GM21737 (cell line): Measurements from ENCODE around the gene IFRD1.
A peak's percentile ranks its signal among the peaks of the same experiment; 100 is the strongest.

Source experiments
- ATAC-seq: cut with Tn5 transposase; IDR thresholded peaks from one replicate; pipeline ENCODE4 v1.9.1; 2021; ENCODE audit warnings: mild to moderate bottlenecking, moderate library complexity; ENCODE audit not compliant: unreplicated experiment

Gene IFRD1

GRCh38 chr7:112449902-112450806 is at the start of gene IFRD1:
Gene IFRD1 (plus strand): TSS chr7:112450460. CDS start chr7:112450689, 229 bp downstream.
- peak; percentile 75 for ATAC-seq

GRCh38 chr7:112404321-112404720 is 45.9 kb upstream of the IFRD1 start:
- no peak for ATAC-seq

- ATAC-seq: no peak
Measured at GRCh38 chr7:112405286-112405685, 45.0 kb upstream of the IFRD1 start.

- no peak for ATAC-seq
Measured at GRCh38 chr7:112407261-112407660, 43.0 kb upstream of the IFRD1 start.

GRCh38 chr7:112410092-112410491 is 40.2 kb upstream of the IFRD1 start:
- ATAC-seq: no peak

GRCh38 chr7:112411186-112411795 is 39.0 kb upstream of the IFRD1 start:
- ATAC-seq: no peak

- ATAC-seq: no peak
Measured at GRCh38 chr7:112414855-112415490, 35.3 kb upstream of the IFRD1 start.

GRCh38 chr7:112416127-112416526 is 34.1 kb upstream of the IFRD1 start:
- ATAC-seq: no peak

- ATAC-seq: no peak
Measured at GRCh38 chr7:112419543-112420130, 30.6 kb upstream of the IFRD1 start.

- ATAC-seq: no peak
Measured at GRCh38 chr7:112420236-112420861, 29.9 kb upstream of the IFRD1 start.

GRCh38 chr7:112421666-112422486 is 28.4 kb upstream of the IFRD1 start:
- ATAC-seq: no peak

GRCh38 chr7:112422842-112423496 is 27.3 kb upstream of the IFRD1 start:
- ATAC-seq: no peak

- ATAC-seq: no peak
Measured at GRCh38 chr7:112423987-112424386, 26.3 kb upstream of the IFRD1 start.

- ATAC-seq: no peak
Measured at GRCh38 chr7:112427984-112428383, 22.3 kb upstream of the IFRD1 start.

- no peak for ATAC-seq
Measured at GRCh38 chr7:112428715-112429114, 21.5 kb upstream of the IFRD1 start.

GRCh38 chr7:112430649-112431048 is 19.6 kb upstream of the IFRD1 start:
- ATAC-seq: no peak

GRCh38 chr7:112431803-112432202 is 18.5 kb upstream of the IFRD1 start:
- ATAC-seq: no peak

GRCh38 chr7:112433289-112433688 is 17.0 kb upstream of the IFRD1 start:
- no peak for ATAC-seq

GRCh38 chr7:112437072-112437471 is 13.2 kb upstream of the IFRD1 start:
- ATAC-seq: no peak

- ATAC-seq: no peak
Measured at GRCh38 chr7:112439476-112439875, 10.8 kb upstream of the IFRD1 start.
